Measurements from ENCODE around the gene RAB11A.

RAB11A gene

DNA sequence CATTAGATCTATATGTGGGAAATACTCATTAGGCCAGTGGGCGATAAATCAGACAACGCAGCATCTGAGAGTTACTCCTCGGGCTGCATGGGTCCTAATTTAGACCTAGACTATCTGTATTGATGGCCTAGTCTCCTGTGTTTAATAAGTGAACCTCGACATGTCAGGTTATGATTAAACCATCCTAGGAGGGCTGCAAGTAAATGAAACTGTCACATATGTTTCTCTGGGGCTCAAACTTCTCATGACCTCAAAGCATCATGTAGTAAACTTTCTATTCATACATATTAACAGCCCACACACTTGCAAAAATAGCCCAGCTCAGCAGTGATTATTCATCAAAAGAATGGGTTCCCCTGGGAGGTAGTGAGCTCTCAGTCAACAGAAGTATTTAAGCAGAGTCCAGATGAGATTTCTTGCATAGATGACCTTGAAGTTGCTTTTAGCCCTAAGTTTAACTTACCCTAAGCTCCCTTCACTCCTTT is 51.6 kb downstream of the RAB11A start:
- TF ChIP-seq, protein P1, sequence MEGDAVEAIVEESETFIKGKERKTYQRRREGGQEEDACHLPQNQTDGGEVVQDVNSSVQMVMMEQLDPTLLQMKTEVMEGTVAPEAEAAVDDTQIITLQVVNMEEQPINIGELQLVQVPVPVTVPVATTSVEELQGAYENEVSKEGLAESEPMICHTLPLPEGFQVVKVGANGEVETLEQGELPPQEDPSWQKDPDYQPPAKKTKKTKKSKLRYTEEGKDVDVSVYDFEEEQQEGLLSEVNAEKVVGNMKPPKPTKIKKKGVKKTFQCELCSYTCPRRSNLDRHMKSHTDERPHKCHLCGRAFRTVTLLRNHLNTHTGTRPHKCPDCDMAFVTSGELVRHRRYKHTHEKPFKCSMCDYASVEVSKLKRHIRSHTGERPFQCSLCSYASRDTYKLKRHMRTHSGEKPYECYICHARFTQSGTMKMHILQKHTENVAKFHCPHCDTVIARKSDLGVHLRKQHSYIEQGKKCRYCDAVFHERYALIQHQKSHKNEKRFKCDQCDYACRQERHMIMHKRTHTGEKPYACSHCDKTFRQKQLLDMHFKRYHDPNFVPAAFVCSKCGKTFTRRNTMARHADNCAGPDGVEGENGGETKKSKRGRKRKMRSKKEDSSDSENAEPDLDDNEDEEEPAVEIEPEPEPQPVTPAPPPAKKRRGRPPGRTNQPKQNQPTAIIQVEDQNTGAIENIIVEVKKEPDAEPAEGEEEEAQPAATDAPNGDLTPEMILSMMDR (IDR thresholded peaks at IDR 0.05; ENCODE audit: borderline replicate concordance, insufficient read depth, low read depth, low read length): no peak
- H3K4me3 ChIP-seq (ENCODE audit: low read depth, low read length): no peak overlapping the region

DNA sequence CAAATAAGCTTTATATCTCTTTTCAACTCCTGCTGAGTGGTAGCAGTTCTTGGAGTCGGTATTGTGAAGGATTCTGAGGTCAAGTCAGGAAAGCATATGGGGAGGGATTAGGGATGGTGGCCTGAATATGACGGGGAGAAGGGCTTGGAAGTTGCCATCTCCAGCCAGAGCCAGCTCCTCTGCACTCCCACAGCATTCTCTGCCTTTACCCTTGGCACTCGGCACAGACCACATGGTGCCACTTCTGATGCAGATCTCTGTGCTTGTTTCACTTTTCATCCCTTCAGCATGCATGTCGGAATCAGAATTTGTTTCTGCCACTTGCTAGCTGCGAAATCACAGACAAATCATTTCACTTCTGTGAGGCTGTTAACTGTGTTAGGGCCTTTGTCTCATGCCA is 52.5 kb downstream of the RAB11A start:
- TF ChIP-seq, protein P1 (IDR thresholded peaks at IDR 0.05; ENCODE audit: borderline replicate concordance, insufficient read depth, low read depth, low read length): no peak
- no peak overlapping the region for H3K4me3 ChIP-seq (ENCODE audit: low read depth, low read length)

DNA sequence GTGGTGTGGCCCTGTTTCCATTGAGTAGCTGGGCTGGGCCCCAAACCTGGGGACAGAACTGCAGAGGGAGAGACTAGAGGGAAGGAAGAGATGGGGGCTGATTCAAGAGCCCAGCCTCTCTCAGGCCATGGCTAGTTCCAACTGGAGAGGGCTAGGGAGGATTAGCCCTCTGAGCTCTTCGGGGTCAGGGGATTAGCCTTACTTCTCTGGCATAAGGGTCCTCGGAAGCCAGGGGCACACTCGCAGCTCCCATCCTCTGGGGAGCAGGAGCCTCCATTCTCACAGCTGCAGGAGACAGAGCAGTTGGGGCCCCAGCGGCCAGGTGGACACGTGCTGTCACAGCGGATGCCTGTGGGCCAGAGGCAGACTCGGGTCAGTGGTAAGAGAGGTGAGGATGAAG is 53.3 kb downstream of the RAB11A start:
- H3K4me3 ChIP-seq (ENCODE audit: low read depth, low read length): no peak overlapping the region
- TF ChIP-seq, protein P1 (IDR thresholded peaks at IDR 0.05; ENCODE audit: borderline replicate concordance, insufficient read depth, low read depth, low read length): no peak

DNA sequence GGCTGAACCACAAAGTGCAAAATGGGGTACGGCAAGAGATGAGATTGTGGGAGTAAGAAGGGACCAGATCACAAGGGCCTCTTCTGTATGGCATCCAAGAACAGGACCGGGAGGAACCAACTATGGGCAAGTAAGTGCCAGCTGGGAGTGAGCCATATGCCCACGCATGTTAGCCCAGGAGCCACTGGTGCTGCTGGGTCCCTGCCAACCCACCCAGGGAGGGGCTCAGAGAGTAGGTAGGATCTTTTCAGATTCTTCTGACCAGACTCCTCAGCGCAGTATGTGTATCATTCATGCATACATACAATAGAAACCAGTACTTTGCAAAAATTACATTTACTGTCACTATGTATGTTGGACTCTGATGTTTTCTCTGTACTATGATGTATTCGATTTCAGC is 54.0 kb downstream of the RAB11A start:
- TF ChIP-seq, protein P1 (IDR thresholded peaks at IDR 0.05; ENCODE audit: borderline replicate concordance, insufficient read depth, low read depth, low read length): no peak
- H3K4me3 ChIP-seq (ENCODE audit: low read depth, low read length): no peak overlapping the region

DNA sequence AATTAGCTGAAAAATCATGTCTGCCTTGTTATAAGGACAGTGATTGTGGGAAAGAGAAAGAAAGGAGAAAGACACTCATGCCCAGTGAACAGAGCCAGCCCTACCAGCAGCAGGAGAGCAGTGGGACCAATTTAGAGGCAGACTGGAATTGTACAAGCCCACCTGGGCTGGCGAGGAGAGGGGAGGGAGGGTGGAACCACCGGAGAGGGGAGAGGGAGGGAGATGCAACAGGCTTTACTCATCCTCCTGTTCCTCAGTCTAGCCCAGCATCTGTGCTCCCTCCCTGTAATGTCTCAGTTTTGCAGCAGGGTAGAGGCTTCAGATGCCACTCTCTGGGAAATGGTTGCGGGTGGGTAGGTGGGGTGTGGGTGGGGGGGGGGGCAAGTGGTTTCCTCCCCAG is 54.7 kb downstream of the RAB11A start:
- TF ChIP-seq, protein P1 (IDR thresholded peaks at IDR 0.05; ENCODE audit: borderline replicate concordance, insufficient read depth, low read depth, low read length): no peak

DNA sequence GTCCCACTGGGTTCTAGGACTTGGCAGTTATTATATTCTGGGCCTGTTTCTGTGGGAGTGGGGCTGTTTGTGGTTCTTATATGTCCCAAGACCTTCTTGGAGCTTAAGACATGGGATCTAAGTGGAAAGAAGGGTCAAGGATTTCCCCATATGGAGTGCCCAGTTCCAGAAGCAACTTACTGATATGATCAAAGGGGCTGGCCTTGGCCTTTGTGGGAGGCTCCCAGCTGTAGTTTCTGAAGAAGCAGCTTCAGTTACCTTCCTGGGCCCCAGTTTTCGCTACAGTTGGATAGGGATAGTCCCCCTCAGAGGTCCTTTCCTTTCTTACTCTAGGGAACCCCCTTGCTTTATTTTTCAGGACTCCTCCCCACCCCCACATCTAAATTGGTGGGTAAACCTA is 56.0 kb downstream of the RAB11A start:
- TF ChIP-seq, protein P1 (IDR thresholded peaks at IDR 0.05; ENCODE audit: borderline replicate concordance, insufficient read depth, low read depth, low read length): no peak
- no peak overlapping the region for H3K4me3 ChIP-seq (ENCODE audit: low read depth, low read length)

More for the DNA sequence above, 54.7 kb downstream of the RAB11A start:
- H3K4me3 ChIP-seq (ENCODE audit: low read depth, low read length): no peak overlapping the region

DNA sequence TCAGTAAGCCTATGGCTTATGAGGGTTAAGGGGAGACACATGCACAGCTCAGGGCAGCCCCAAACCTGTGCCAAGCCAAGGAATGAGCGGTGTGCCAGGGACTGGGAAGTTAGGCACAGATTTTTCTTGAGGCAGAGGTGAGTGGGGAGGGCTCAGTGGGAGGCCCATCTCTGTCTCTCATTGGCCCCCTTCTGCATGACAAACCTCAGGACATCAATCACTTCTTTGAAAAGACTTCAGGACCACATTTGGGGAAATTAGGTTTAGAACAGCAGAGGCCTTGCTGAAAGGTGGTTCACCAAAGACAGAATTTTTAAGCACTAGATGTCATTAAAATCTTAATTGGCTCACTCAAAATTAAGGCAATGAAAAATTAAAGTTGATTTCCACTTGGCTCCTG is 57.2 kb downstream of the RAB11A start:
- TF ChIP-seq, protein P1 (IDR thresholded peaks at IDR 0.05; ENCODE audit: borderline replicate concordance, insufficient read depth, low read depth, low read length): no peak
- no peak overlapping the region for H3K4me3 ChIP-seq (ENCODE audit: low read depth, low read length)
